Activated CD4-positive, CD25-positive, alpha-beta regulatory T cell (primary cell): ENCODE results near the gene CLEC7A.
A peak's percentile ranks its signal among the peaks of the same experiment; 100 is the strongest.

Experiments
- DNase-seq, 4 experiments: peaks; one replicate each; lab custom pipeline; 2025; lab: John Stamatoyannopoulos, UW

CLEC7A gene

DNA sequence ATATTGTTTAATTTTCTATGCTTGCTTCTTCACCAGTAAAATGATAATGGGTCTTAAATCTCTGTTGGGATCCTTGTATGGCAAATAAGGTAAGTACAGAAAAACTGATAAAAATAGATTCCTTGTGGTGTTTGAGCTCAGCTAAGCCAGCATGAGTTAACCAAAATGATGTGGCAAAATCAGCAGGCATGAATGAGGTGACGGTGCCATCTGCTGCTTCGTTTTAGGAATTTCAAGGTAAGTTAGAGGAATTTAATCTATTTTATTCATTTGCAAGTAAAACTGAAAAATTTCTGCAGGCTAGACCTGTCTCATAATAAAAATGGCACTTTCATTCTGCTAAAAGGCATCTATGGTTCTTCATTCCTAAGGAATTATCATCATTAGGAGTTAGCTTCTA is 10.0 kb upstream of the CLEC7A start:
- peak in 1 of 4 experiments; percentile 3 for DNase-seq

DNA sequence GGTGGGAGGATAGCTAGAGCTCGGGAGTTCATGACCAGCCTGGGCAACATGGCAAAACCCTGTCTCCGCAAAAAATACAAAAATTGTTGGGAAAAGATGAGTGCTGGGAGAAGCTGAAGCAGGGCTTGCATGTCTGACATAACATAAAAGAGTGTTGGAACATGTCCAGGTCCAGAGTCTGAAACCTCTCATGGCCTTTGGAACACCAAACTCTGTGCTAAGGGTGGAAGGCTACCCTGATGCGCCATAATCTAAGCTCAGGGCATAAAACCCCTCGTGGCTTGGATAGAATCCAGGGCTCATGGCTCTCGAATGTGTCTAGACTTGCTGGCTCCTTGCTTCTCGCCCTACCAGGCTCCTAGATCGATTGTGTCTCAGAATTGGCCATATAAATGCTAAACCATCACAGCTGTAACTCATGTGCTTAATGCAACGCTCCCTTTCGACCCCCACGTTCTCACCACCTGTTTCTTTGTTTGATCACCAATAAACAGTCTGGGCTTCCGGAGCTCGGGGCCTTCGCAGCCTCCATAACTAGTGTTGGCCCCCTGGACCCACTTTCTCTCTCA is 6.7 kb upstream of the CLEC7A start:
- DNase-seq = no peak

DNA sequence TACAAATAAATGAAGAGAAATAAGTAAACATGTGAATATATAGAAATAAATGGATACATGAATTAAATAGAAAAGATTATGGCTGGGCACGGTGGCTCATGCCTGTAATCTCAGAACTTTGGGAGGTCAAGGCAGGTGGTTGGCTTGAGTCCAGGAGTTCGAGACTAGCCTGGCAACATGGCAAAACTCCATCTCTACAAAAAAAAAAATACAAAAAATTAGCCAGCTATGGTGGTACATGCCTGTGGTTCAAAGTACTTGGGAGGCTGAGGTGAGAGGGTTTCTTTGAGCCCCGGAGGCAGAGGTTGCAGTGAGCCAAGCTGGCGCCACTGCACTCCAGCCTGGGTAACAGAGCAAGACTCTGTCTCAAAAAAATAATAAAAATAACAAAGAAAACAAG is 5.1 kb upstream of the CLEC7A start:
- no peak for DNase-seq

DNA sequence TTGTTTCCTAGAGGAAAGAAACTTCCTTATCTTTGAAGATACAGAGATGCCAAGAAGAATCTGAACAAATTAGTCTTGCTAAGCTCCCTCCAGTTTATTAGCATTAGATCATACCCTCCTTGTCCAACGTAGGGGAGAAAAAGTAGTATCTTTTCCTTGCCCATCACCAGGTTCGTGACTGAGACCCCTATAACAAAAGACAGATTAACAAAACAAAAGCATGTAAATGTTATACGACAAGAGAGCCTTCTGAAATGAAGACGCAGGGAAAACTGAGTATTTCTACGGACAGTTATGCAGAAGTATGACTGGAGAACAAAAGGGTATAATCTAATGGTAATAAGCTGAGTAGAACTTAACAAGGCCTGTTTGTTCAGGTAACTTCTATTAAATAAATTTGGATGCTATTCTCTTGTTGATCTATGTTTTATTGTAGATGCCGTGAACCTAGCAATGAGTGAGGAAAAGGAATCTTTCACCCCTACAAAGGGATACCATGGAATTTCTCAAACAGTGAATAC is 2.9 kb upstream of the CLEC7A start:
- no peak for DNase-seq

DNA sequence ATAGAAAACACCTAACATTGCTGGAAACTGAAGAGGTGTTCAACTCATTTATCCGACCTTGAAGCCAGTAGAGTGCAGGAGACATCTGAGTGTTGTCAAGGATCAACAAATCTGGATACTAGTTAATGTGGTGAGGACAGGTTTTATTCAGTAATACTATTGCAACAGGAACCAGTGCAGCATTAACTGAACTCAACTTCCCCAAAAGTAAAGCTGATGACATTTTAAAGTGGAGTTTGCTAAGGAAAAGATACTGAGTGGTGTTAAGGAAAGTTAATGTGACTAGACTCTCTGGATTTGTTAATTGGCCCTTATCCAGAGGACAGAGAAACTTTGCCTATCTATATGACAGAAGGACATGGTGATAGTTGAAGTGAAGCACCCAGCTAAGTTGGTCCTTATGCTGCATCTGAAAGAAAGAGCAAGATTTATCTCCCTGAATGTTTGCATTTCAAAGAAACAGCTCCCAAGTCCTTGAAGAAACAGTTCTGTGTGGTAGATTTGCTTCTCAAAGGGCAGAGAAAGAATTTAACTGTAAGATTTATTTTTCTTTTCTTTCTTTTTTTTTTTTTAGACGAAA is 1.2 kb upstream of the CLEC7A start:
- no peak for DNase-seq

DNA sequence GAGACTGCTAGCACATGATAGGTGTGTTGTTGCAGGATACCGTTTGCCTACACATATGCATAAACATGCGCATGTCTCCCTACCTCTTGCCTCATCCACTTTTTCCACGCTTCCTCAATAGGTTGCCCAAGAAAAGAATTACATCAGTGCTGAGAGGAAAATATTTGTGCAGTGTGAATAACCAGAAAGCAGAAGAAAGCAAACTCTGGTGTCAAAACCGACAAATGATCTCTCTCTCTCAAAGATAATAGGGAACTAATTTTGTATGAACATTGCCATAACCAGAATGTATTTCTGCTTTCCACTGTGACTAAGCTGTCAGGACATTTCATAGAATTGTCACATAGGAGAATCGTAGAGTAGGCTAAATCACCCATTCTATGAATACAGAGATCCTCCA is 1.3 kb downstream of the CLEC7A start:
- no peak for DNase-seq

DNA sequence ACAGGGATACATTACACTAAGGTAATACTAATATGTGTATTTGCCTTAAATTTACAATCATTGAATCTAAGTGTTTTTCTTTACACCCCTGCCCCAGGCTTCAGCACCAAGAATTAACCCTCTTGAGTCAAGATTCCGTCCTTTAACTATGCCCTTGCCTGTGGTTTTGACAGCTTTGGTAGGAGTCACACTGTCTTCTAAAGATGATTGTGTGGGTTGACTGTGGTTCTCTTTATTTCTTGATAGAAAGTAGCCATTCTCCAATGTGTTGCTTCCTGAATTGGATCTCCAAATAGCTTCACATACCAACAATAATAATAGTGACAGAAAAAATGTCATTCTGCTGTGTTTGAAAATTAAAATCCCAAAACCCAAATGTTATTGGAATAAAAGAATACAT is 3.6 kb downstream of the CLEC7A start:
- no peak for DNase-seq

DNA sequence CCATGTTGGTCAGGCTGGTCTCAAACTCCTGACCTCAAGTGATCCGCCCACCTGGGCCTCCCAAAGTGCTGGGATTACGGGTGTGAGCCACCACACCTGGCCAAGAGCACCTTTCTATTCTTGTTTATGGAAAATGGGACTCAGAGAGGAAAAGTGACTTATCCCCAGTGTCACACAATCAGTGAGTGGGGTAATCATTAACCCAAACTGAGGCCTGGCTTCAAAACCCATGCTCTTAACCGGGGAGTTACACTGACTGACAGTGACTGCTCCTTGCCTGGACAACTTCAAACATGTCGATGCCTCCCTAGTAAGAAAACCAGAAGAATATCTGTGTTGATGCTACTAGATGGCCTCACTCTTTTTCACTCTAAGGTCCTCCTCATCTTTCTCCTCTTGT is 7.3 kb downstream of the CLEC7A start:
- no peak for DNase-seq

DNA sequence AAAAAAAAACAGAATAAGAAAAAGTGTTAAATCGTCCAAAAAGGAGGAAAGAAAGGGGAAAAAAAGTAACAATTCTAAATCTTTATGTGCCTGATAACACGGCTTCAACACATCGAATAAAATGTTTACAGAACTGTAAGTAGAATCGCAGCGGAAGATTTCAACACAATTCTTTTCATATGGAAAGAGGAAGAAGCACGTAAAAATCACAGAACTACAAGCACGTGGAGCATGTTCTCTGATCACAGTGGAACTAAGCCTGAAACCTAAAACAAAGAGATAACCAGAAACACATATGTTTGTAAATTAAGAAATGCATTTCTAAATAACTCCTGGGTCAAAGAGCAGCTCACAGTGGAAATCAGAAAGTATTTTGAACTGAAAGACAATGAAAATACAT is 8.7 kb downstream of the CLEC7A start:
- DNase-seq = no peak

DNA sequence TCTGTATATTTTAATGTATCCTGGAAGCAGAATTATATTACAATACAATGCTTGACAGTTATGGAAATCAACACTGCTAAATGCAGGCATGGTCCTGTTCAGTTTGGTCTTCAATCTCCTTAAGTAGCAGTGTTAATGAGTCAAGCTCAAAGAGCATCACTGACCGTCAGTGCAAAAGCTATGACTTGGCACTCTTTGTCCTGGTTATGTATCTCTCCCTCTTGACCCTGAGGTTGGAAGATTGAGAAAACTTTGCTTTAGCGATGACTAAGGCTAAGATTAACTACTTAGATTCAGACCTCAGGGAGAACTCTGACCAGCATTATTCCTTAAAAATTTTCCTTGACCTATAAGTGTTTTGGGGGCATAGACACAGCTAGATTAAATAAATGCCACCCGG is 10.9 kb downstream of the CLEC7A start:
- no peak for DNase-seq

DNA sequence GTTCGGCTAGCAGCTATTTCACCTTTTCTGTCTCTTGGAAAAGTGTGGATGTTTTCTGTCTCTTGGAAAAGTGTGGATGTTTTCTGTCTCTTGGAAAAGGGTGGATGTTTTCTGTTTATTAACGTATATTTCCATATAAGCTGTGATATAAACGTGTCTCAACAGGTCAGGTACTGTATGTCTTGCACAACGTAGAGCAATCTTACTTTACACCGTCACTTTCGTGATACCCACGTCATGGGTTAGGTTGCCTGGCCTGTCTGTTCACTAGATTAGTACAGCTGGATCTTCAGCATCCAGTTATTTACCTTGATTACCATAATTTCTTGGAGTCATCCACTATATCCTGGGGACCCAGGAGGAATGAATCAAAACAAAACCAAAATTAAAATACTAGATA is 14.1 kb downstream of the CLEC7A start:
- no peak for DNase-seq

DNA sequence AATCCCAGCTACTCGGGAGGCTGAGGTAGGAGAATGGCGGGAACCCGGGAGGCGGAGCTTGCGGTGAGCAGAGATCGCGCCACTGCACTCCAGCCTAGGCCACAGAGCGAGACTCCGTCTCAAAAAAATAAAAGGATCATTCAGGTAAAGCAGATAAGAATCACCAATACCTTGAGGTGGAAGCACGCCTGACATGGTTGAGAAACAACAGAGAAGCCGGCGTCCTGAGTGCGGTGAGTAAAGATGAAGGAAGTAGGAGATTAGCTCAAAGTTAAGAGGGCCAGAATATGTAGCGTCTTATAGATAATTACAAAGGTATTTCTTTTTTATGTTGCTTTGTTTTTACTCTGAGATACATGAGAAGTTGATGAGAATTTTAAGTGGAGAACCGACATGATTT is 14.7 kb downstream of the CLEC7A start:
- no peak for DNase-seq

DNA sequence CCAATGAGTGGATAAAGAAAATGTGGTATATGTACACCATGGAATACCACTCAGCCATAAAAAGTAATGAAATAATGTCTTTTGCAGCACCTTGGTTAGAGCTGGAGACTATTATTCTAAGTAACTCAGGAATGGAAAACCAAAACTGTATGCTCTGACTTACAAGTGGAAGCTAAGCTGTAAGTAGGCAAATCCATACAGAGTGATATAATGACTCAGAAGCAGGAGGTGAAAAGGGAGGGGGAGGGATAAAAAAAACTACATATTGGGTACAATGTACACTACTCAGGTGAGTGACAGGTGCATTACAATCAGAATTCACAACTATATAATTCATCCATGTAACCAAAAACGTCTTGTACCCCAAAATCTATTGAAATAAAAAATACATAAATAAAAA is 16.1 kb downstream of the CLEC7A start:
- DNase-seq = no peak

DNA sequence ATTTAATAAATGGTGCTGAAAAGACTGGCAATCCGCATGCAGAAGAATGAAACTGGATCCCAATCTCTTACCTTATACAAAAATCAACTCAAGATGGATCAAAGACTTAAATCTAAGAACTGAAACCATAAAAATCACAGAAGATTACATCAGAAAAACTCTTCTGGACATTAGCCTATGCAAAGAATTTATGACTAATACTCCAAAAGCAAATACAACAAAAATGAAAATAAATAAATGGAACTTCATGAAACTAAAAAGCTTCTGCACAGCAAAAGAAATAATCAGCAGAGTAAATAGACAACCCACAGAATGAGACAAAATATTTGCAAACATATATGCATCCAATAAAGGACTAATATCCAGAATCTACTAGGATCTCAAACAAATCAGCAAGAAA is 16.9 kb downstream of the CLEC7A start:
- DNase-seq = no peak

DNA sequence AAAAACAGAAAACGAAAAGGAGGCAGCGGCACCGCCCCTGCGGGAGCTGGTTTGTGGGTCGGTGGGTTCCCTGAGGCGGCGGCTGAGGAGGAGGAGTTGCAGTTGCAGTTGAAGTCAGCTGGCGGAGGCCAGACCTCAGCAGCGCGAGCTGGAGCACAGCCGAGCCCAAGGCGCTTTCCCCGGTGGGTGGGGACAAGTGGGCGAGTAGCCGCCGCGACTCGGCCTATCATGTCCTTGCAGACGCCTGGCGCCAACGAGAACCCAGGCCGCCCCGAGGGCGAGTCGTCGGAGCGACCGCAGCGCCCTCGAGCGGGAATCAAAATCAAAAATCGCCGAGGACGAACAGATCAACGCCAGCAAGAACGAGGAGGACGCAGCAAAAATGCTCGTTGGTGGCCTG is 18.5 kb downstream of the CLEC7A start:
- DNase-seq = no peak

DNA sequence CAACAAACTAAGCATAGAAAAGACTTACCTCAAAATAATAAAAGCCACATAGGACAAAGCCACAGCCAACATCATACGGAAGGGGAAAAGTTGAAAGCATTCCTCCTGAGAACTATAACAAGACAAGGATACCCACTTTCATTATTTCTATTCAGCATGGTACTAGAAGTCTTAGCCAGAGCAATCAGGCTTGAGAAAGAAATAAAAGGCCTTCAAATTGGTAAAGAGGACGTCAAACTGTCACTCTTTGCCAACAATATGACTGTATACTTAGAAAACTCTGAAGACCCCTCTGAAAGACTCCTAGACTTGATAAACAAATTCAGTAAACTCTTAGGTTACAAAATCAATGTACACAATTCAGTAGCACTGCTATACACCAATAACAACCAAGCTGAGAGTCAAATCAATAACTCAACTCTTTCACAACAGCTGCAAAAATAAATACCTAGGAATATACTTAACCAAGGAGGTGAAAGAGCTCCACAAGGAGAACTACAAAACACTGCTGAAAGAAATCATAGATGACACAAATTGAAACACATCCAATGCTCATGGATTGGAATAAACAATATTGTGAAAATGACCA is 19.6 kb downstream of the CLEC7A start:
- no peak for DNase-seq

DNA sequence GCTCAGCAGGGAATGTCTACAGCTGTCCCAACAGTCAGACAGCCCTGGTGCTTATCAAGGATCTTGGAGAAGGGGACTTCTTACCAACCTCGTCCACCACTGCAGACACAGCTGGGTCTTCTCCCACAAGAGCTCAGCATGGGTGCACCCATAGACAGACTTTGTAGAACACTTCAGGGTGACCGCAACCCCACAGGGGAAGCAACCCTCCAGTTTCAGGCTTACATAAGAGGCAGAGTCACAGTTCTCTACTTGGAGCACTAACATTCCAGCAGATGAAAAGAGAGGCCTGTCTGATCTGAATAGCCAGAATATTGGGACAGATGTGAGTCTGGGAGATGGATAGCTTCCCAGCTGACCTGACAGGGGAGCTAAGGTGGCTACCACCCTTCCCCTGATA is 27.7 kb downstream of the CLEC7A start:
- DNase-seq = no peak

DNA sequence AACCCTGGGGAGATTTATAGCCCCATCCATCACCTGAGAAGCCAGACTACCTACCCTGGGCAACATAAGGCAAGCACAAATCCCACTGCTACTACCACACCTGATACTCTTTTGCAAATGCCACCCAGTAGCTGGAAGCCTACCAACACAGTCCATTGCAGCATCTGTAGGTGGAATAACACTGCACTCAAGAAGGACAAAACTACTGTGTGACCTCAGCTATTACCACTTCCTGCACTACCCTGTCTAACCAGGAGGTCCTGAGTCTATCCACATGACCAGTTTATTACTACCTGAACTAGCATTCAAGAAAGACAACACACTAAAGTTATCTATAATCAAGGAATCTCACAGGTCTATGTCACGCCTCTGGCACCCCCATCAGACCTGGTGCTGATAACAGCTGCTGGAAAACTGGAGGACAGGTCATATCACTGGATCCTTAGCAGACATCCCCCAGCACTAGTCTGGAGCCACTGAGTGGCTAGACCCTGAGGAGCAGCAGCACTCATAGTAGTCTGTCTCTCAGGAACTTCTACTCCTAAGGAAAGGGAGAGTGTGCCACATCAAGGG is 28.3 kb downstream of the CLEC7A start:
- no peak for DNase-seq

DNA sequence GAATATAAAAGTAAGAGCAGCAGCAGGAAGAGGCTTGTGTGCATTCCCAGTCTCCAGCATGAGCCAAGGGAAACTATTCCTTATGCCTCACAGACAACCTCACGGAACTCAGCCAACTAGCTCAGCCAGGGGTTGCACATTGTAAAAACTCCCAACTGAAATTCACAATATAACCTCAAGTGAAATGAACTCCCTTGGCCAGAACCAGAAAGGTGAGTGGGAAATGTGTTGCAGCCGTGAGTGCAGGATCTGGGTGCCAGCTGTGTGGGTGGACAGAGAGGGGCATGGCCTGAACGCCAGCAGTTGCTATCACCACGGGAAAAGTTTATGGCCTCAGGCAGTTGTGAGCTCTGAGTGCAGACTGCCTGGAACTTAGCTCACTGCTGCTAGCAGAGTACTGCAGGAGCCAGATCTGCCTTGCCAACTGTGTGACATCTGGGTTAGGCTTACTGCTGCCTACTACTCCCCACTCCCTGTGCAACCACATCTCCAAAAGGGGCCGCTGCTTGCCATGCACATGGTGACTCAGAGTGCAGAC is 28.9 kb downstream of the CLEC7A start:
- DNase-seq = no peak

DNA sequence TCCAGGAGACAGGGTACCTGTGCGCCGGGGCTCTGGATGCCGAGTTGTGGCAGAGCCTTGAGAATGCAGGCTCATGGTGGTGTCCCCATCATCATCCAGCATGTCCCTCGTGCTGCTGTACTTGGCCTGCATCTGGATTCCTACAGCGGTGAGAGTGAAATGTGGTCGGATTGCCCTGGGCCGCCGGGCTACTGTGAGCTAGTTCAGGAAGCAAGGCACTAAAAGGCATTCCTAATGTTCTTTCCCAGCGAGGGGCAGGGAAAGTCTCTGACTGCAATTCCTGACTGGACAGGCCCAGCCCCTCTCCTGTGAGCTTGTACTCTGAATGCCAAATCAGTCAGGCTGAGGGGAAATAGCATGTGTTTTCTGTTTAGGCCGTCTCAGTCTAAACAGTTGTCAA is 31.2 kb downstream of the CLEC7A start, which contains the start of gene CLEC1A:
Gene CLEC1A, minus strand, starts transcription at position 195 of the 400 bp plus-strand sequence. Its CDS starts 63 bp downstream, at position 132.
- DNase-seq = no peak

DNA sequence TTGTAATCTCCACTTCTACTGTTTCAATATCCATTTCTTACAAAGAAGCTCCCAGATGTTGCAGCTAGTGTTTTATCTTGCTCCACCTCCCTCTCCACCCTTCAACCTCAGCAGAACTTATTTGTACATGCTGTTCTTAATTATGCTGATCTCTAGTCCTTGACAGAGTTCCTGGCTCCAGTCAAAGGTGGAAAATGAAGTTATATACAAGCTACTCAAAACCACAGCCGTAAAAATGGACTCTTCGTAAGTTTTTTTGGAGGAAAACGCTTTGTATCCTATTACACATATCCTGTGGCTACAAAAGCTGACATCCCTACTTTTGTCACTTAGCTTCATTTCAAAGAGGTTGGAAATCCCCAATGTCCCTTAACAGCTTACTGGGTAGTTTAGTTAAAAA is 32.5 kb downstream of the CLEC7A start:
- DNase-seq = no peak

DNA sequence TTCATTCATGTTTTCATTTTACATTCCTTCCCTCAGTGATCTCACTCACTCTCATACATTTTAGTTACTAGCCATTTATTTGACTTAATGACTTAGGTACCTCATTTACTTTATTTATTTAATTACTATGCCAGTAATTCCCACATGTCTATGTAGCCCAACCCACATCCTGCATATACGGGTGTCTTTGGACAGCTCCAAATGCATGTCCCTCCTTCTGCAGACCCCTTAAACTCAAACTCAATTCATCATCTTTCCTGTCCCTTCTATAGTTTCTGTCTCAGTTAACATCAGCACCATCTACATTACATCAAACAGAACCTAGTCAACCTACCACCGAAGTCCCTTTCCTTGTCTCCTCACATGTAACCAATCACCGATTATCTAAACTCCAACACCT is 34.0 kb downstream of the CLEC7A start:
- DNase-seq = no peak
